GM18505 (cell line): ENCODE results near the gene FAM3D.

Experiments used
- ATAC-seq: cut with Tn5 transposase; IDR thresholded peaks from one replicate; pipeline ENCODE4 v1.9.1; 2021; ENCODE audit not compliant: unreplicated experiment
- POLR2A ChIP-seq: IDR thresholded peaks from 4 replicates; pipeline ENCODE4 v1.6.1; 2011; ENCODE audit warnings: borderline replicate concordance; ENCODE audit not compliant: insufficient read depth, insufficient read length; ENCODE audit errors: extremely low read depth

Gene FAM3D

DNA sequence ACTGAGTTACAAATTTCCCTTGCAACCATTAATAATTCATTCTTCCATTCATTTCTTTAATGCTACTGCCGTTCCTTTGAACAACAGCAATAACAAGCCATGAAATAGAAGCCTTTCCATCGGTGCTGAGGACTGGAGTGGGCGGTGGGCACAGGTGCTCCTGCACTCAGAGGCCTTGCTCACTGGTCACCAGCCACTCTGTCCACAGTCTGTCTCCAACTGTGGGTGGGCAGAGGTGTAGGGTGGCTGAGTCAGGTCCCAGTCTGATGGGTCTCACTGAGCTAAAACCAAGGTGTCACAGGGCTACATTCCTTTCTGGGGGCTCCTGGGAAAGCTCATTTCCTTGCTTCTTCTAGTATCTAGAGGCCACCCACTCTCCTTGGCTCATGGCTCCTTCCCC is 6.3 kb upstream of the FAM3D start:
- no peak for ATAC-seq
- TF ChIP-seq POLR2A: no peak

DNA sequence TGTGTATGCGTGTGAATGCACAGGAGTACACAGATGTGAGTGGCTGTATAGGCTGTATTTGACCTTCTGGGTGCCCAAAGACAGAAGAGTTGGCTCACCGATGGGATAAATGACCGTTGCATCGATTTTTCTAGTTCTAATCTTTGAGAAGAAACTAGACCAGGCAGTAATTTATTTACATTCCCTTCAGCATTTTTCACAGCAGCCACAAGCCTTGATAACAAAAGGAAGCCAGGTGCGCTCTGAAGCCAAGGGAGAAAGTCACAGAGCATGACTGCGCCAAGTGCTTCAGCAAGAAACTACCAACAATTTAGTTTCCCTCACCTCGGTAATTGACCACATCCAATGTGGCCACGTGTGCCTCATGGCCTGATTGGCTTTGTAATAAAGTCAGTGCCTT is 5.9 kb upstream of the FAM3D start:
- no peak for TF ChIP-seq POLR2A
- no peak for ATAC-seq

DNA sequence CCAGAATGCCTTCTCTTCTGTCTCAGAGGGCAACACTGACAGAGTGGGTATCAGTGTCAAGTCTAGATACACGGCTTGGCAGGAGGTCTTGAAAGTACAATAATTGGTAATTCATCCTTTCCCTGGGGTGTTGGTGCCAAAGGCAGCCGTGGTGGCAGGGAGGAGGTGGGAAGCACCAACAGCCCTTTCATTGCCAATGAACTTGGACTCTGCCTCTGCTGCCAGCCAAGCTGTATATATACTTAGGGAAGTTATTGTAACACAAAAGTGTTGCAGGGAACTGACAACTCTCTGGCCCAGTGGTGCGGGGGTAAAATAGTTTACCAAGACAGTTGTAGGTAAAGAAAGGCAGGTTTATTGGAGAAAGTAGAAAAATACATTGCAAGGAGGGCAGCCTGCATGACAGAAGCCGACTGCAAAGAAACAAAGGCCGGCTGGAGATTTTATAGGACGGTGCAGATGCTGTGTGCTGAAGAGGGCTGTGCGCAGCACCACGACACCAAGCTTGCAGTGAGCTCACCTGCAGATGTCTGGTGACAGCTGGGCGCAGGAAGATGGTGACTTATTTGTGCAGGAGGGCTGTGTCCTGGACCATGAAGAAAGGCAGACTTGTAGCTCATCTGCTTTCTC is 4.0 kb upstream of the FAM3D start:
- TF ChIP-seq POLR2A: no peak
- ATAC-seq: no peak

DNA sequence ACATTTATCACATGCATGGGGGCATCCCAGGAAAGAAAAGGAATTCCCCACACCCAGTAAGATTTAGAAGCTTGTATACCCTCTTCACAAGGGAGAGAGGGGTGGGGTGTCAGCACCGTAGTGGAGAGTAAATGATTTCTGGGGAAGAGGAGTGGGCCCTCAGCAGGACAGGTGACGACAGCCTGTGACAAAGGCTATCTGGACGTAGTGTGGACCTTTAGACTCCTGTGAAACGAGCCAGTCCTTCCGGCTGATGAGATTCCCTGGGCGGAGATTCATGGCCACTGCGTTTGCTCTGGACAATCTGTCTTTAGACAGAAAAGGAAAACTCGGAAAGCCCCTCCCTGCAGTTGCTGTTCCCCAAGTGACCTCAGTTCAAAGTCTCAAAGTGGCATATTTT is 1.7 kb upstream of the FAM3D start:
- no peak for ATAC-seq
- no peak for TF ChIP-seq POLR2A

DNA sequence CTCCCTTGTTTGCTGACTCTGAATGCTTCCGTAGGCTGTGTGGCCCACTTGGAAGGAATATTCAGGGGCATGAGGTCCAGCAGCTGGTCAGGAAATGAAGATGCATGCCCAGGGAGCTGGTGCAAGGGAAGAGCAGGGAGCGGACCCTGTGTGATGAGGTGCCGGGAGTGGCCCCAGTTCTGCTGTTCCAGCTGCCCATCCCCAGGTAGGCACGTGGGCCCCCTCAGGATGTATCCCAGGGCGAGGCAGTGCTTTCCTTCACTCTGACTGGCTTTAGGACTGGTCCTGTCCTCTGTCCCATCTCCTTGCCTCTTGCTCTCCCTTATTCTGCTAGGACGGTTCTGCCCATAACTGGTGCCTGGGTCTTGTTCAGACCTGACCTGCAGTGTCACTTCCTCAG is 1.1 kb upstream of the FAM3D start:
- ATAC-seq: no peak
- TF ChIP-seq POLR2A: no peak

DNA sequence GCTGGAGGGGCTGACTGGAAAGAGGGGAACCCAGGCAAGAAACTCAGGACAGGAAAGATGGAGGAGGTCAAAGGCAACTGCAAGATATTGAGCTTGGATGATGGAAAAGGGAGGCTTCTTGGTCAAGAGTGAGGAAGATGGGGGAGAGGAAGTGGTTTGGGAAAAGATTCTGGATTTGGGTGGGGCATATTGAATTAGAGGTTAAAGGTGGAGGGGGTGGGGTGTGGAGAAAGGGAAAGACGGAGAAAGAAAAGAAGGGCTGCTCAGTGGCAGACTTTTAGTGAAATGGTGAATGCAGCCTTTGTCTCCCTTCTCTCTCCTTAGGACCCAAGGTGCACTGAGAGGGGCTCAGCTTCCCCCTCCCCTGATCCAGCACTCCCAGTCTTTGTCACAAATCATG is 655 bp upstream of the FAM3D start:
- no peak for ATAC-seq

DNA sequence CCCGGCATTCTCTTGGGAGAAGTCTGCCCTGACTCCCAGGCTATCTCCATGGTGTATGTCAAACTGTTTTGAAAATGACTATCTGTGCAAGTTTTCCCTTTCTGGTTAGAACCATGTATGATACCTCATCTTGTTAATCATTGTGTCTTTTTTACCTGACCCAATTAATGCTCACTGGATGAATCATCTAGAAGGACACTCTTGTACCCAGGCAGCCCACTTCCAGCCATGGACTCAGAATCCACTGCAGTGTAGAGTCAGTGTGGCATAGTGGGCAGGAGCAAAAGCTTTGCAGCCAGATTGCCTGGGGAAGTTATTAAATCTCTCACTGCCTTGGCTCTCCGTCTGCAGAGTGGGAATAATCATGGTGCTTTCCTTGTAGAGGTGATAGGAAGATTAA is 1.2 kb downstream of the FAM3D start:
- ATAC-seq: no peak
- TF ChIP-seq POLR2A: no peak

More for the DNA sequence above, 655 bp upstream of the FAM3D start:
- TF ChIP-seq POLR2A: no peak

DNA sequence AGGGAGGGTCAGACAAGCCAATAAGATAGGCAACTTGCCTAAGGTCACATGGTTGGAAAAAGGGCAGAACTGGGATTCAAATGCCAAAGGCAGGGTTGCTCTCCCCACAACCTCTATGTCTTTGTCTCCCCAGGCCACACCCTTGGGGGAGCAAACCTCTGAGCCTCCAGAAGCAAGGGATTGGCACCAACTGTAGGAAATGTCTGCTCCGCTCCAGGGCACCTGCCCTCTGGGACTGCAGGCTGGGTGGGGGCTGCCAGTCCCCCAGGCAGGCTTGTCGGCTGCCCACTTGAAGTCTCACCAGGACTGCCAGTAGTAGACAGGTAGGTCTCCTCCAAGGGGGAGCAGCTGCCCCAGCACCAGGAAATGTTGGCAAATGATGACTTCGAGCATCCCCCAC is 2.0 kb downstream of the FAM3D start:
- TF ChIP-seq POLR2A: no peak

DNA sequence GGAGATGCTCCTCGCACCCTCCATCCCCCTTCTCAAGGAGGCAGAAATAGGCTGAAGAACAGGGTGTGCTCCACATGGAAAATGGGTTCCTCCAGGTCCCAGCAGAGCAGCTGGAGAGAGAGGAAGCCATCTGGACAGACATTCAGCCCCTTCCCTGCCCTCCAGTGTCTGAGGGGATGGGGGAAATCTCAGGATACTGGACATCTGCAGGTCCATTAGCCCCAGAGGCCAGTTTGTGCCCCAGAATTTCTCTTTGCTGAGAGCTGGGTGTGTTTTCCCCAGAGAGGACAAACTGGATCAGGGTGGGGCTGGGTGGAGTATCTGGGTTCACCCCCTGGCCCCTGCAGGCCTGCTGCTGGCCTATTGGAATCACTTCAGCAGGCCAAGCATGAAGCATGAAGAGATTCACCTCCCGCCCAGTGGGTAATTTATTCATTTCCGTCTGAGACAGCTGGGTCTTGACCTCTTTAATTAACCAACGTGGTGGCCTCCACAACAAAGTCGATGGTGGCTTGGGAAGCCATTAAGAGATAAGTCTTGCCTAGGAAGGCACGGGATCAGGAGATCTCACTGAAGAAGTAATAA is 4.6 kb downstream of the FAM3D start:
- no peak for ATAC-seq
- no peak for TF ChIP-seq POLR2A

More for the DNA sequence above, 2.0 kb downstream of the FAM3D start:
- no peak for ATAC-seq

DNA sequence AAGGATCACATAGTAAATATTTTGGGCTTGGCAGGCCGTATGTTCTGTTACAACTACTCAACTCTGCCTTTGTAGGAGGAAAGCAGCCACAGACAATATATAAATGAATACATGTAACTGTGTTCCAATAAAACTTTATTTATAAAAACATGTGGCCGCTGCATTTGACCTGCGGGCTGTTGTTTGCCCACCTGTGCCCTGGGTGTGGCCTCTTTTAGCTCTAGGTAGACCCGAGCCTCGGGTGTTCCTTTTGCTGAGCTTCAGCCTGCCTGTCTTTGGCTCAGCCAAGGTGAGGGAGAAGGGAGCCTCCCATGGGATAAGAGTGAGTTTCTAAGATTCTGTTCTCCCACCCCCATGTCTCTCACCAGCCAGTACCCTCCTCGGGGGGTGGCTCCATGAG is 5.6 kb downstream of the FAM3D start:
- no peak for TF ChIP-seq POLR2A
- ATAC-seq: no peak

DNA sequence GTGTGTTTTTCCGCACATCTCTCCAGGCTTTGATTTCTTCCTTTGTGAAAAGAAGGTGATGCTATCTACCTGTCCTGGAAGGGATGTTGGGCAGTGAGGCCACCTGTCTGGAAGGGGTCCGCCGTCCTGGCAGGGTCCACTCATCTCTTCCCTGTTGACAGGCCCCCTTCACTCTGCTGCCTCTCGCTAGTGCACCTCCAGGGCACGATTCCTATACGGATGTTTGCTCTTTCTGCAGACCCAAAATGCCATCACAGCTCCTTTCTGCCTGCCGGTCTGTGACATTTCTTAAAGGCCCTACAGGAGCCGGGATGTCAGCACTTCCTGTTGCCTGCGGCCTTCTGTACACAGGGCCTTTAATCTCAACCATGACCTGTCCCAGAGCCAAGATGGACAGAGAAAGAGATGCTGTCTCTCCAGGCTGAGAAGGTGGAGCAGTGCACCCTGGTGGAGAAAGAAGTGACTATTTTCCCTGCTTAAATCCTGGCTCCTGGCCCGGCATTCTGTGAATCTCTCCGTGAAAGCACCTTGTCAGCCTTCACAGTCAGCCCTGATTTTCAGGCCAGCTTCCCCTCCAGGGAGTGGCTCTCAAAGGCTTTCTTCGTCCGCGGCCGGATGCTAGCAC is 7.4 kb downstream of the FAM3D start:
- no peak for TF ChIP-seq POLR2A
- no peak for ATAC-seq

DNA sequence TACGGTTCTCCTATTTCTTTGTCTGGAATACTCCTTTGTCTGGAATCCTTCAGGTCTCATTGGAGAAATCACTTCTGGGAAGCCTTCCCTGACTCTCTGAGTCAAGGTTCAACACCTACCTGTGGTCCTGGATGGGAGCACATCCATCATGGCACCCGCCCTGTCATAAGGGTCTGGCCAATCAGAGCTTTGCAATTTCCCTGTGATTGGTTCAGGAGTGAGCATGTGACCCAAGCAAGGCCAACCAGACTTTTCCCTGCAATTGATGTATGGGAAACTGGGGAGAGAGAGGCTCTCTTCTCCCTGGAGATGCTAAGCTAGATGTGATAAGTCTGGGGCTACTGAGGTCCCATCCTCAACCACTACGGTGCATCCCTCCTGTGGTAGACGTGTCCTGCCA is 8.1 kb downstream of the FAM3D start:
- TF ChIP-seq POLR2A: no peak
- ATAC-seq: no peak

DNA sequence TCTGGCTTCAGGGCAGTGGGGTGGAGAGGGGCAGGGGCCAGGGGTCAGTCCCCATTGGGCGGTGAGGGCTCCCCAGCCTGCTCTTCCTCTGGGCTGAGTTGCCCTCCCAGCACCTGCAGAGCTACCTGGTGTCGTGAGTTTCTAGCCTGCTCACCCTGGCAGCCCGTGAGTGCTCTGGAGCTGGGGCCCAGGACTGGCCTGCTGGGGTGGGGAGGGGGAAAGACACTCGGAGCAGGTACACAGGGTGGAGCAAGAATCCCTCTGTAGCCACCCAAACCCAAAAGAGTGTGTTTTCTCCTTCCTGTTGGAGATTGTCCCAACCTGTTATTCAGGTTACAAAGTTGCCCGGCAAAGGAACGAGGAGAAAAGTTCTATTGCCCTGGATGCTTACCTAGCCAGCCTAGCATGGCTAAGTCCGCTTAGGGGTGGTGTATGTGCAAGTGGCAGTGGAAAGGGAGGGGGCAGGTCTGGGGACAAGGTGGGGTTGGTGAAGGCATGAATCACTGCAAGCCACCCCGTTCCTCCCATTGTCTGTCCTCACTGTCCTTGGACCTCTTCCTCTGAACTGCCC is 8.9 kb downstream of the FAM3D start:
- ATAC-seq: no peak
- TF ChIP-seq POLR2A: no peak

DNA sequence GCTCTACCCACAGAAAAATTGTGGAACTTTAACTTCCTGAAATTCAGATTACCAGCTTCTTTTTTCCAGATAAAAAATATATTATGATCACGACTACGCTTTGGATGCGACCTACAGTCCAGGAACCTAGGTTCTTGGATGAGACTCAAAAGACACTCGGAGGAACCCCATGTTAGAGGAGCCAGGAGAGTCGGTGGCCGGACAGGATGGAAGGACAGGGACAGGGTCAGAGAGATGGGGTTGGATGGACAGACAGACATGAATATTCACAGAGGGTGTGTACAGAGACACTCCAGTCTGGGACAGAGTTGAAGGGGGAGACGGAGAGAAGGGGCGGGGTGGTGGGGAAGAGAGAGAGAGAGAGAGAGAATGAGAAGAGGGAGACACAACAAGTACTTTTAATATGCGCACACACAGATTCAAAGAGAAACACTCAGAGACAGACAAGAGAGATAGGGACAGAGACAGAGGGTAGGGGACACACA is 9.5 kb downstream of the FAM3D start:
- ATAC-seq: no peak

More for the DNA sequence above, 9.5 kb downstream of the FAM3D start:
- TF ChIP-seq POLR2A: no peak
